ENCODE results near the gene DSN1.
A peak's percentile ranks its signal among the peaks of the same experiment; 100 is the strongest.

DSN1 gene

DNA sequence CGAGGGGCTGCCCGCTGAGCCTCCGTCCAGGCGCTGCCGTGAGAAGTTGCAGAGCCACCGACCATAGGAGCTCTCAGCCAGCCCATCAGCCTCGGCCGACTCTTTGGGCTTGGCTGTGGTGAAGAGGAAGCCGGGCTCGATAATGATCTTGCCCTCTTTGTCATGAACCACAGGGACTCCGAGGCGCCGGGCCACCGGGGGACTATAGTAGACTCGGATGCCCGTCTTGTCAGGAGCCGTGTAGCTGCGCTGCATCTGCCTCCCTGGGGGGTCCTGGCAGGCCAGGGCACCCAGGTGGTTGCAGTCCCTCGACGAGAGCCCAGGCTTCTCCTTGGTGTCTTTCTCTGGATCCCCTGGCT, 20.5 kb upstream of the DSN1 start:
- no peak for ATAC-seq

DNA sequence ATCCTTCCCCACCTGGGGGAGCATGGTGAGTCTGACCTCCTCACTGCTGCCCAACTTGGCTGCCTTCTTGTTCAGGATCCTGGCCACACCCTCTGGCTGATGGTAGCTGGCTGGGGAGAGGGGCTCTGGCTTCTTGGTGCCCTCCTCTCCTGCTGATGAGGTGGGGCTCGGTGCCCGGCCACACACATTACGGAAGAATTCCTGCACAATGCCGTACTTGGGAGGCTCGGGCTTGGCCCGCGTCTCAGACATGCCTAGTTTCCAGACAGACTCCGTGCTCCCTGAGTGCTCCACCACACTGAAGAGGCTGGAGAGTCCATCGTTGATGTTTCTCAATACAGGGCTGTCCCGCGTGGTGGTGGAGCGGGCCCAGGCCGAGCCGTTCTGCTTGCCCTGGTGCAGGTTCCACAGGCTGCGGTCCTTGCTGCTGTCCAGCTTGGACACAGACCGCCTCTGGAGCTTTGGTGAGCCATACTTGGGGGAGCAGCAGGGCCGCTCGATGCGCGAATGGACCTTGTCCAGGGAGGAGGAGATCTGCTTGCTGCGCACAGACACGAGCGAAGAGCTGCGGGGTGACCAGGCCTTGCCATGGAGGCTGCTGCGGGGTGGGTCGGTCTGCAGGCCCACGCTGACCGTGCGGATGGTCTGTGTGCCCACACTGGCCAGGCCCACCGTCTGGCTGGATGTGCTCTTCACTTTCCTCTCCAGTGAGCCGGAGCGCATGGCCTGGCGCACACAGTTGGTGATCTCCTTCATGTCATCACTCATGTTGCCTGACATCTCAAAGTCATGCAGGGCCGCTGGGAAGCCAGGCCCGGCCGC, 19.9 kb upstream of the DSN1 start:
- ATAC-seq = no peak

DNA sequence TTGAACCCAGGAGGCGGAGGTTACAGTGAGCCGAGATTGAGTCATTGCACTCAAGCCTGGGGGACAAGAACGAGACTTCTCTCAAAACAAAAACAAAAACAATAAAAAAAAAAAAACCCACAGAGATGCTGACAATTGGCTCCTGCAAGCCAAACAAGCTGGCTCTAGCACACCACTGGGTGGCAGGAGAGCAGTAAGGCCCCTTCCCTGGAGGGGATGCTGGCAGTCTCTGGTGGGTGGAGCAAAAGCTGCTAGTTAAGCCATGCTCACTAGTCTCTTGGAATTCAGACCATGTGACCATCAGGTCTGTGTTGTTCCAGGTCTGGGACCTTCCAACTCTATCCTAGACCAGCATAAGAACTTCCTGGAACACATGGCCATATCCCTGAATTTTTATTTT, 18.9 kb upstream of the DSN1 start:
- no peak for ATAC-seq

DNA sequence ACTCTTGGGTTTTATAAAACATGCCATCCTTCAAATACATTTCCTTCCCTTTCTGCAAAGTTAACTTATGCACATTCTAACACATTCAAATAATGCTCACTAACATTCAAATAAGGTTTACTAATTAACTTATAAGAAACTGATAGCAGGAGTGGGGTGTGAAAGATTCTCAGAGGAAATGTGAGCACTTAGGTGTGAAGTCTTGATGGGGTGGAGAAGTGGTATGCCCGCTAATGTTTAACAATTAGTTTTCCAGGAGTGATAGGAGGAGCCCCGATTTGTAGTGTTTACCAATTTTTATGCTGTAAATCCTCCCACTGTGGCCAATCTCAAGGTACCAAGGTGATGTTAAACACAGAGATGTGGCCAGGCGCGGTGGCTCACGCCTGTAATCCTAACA, 18.3 kb upstream of the DSN1 start:
- ATAC-seq = no peak

DNA sequence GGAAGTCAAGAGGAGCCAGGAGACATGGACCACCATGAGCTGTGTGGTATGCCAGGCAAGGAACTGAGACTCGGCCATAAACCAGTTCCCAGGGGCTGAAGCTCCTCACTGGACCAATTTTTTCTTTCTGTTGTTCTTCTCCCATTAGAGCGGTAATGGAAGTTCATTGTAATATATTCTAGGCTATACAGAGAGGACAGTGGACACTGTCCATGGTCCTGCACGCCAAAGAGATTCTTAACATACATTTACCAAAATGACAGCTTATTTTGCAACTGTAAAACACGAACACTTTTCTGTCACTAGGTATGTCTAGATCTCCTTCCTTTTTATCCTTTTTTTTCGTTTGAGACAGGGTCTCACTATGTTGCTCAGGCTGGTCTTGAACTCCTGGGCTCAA, 13.1 kb upstream of the DSN1 start:
- ATAC-seq = no peak

DNA sequence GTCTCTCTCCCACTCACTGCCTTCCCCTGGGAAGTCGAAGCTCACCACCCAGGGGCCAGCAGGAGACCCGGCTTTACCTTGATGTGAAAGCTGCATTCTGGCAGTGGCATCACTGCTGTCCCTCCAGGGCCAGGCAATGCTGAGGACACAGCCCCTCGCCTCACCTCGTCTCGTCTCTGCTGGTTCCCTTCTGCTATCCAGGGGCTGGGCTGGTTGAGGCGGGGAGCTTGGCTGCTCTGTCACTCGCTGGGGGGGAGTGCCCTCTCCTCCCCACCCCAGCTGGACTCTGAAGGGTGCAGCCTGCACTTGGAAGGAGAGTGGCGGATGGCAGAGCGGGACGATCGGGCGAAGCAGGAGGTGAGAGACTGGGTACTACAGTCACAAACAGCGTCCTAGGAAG, 12.7 kb upstream of the DSN1 start:
- ATAC-seq = no peak

DNA sequence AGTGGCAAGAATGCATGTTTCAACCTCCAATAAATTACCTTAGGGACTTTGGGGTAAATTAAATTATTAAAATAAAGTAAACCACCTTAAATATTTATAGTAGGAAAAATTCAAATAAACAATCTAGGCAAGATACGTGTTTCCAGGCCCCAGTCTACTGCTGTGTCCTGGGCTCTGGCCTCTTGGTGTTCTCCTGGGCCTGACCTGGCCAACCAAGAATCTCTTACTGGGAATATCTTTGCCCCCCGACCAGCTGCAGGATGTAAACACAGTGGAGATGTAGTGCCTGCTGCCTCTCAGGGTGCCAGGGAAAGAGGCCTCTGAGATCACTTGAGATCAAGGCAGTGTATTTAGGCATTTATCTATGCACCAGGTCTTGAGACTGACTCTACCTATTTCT, 11.7 kb upstream of the DSN1 start:
- no peak for ATAC-seq

DNA sequence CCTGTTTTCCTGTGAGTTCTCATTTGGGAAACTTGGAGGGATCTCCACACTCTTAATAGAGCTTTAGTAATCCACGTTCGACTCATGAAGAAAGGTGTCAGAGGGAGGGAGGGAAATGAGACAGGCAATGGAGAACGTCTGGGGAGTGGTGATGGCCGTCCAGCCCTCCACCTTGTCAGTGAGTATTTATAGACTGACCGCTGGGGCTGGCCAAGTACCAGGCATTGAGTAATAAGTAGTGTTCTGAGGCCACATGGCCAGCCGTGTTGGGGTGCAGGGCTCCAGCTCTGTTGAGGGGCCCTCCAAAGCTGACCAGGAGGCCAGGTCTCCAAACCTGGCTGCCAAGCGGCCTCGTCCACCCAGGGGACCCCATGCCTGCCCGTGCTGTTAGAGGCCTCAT, 11.3 kb upstream of the DSN1 start:
- ATAC-seq = no peak

DNA sequence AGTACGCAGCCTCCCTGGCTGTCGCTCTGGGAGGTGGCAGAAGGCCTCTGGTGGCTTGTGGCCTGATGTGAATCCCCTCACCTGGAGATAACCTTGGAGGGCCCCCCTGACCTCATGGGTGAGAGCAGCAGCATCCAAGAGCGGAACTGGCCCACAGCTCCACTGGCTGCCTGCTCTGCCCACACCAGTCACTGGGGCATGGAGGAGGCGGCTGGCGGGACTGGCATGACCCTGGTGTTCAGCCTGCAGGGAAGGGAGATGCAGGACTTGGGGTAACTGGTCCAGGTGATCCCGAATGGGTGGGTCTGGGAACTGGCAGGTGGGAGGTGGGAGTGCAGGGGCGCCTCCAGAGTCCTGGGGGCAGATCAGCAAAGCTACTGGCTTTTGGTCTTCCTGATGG, 10.6 kb upstream of the DSN1 start:
- no peak for ATAC-seq

DNA sequence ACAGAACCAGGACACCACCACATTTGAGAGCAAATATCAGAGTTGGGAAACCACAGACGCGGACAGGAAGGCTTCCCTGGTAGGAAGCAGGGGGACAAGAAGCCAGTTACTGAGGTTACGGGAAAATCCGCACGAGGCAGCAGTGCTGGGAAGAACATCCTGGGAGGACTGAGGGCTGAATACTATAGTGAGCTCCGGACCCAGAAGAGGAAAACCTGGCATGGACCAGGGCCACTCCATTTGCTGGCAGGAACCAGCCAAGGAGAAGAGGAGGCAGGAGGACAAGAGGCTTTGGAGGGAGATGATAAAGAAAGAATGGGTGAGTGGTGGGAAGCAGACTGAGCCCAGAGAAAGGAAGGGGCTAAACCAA, 6.1 kb upstream of the DSN1 start:
- ATAC-seq = no peak

DNA sequence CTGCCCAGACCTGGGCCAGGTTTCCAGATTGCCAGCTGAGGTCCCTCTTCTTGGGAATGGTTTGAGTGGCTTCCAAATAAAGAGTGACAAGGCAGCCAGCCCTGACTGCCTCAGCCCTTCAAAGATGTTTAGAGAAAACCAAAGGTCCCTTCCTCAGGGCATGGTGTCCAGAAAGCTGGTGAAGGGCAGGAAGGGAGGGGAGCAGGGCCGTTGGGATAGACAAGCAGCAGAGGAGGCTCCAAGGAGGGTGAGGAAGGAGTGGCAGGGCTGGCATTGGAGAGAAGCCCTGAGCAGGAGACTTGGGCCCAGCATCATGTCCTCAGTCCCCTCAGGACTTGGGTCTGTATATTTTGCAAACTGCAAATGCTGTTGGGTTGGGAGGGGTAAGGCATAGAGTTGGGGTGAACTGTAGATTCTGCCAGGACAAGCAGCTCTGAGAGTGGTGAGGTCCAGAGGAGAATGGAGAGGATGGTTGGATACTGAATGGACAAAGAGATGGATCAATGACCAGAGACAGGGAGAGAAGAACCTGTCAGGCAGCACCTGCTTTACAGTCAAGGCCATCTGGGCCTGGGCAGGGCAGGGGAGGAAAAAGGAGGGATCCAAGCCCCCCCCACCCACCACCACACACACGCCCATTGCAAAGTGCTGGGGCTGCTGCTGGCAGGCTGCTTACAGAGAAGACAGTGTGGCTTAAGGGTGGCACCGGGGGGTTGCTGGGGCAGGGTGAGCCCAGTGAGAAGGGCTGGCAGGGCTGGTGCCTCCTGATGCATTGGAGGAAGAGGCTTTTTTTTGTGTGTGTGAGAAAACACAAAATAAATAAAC, 5.5 kb upstream of the DSN1 start:
- no peak for ATAC-seq

DNA sequence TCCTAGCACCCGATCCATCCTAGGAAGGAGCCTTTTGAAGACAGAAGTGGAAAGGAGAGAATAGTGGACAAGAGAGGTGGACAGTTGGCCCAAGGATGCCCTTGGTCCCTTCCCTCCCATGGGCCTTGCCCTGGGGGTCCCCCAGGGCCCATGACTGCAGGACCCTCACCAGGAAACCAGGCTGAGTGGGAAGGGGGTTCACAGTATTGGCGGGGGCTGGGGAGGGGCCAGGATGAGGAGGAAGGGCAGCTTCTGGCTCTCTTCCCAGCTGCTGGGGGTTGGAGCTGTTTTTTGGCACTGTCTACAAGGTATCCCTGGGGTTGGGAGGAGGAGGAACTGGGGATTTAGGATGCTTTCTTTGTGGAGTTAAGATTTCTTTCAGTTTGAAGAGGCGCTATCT, 4.0 kb upstream of the DSN1 start:
- ATAC-seq = no peak

DNA sequence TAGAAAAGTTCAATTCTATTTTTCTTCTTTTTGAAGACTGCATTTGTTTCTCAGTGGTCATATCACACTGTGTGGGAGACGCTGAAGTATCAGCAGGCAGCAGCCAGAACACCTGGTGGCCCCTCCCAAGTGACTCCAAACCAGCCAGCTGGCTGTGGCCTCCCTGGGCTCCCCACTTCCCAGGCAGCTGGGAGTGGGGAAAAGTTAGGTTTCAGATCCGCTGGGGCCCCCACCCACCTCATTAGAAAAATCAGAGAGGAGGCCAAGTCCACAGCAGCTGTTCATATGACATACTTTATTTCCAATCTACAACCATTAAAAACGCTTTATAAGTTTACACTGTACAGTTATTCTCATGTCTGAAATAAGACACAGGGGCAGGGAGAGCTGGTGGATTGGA, 3.6 kb upstream of the DSN1 start:
- no peak for ATAC-seq

DNA sequence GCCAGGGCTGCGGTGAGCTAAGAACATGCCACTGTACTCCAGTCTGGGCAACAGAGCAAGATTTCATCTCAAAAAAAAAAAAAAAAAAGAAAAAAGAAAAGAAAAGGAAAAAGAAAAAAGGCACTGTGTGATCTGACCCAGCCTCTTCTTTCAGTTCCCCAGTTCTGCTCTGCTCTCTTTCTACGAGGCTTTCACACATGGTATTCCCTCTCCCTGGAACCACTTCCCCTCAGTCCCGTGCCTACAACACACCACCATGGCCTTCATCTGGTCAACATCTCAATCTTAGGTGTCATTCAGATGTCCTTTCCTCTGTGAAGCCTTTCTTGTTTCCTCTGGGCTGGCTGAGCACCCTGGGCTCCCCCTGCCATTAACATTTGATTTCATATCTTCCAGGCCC, 2.3 kb upstream of the DSN1 start:
- no peak for ATAC-seq

DNA sequence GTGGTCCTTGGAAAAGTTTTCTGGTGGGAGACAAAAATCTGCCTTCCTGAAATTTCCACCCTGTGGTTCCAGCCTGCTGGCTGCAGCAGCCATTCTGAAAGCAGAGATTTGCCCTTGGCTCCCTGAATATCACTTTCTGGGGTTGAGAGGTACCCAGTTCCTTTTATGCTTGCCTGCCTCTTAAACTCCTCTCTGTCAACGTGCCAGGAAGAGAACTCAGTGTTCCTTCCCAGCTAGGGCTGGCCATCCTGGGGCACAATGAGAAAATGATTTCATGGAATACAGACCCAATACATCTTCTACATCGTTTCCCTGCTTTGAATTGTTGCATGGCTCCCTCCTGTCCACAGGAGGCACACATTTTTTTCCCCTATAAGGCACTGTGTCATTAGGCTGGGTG, 1.6 kb upstream of the DSN1 start:
- no peak for ATAC-seq

DNA sequence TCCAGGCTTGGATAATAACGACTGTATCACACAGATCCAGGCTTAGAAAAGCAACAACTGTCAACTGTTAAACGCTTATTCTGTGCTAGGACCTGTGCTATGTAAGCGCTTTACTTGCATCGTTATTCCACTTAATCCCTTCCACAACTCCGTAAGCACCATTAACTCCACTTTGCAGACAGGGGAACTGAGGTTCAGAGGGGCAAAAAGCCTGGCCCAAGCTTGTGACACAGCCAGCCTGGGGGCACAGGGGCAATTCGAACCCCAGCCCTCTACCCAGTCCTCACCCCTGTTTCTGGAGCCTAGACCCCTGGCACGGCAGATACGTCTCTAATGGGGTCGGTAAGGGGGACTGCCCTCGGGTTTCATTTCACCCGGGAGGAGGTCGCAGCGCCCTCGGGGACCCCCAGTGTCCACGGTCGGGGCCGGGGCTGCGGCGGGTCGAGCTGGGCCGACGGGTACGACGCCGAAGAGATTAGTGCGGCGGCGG, 411 bp downstream of the DSN1 start:
- ATAC-seq = no peak

DNA sequence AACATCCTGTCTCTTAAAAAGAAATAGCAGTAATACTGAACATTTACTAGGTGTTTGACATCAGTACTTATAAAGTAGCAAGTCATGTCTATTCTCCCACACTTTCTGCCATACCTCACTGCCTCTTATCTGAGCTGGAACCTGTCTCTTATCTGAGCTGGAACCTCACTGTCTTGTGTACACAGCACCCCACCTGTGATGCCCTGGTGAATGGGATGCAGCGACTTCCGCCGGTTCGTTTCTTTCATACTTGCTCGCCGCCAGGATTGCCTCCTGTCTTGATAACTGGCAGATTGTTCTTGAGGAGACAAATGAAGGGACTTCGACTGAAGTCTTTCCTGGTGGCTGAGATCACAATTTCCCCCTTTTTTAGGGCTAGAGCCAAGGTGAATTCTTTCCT, 2.9 kb downstream of the DSN1 start:
- no peak for ATAC-seq

DNA sequence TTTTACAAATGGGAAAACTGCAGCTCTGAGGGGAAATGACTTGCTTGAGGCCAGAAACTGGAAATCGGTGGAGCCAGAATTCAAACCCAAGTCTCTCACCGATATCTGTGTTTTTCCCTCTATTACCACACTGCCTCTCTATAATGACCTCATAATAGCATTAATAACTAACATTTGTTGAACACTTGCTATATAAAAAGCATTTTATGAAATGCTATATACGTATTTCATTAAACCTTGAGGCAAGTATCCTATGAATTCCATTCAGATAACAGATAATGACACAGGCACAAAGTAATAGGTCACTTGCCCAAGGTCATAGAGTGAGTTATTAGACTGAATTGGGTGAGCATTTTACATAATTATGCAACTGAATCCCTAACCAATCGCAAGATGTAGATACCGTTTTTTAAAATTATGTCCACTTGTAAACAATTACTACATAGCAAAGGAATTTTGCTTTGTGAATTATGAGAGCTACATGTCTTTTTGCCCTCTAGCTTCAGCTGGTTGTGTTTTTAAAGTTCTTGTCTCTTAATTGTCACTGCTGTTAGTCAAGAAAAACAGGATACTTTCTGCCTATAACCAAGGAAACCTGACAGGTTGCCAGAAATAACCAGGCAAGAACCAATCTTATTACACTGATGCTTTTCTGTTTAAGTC, 4.7 kb downstream of the DSN1 start:
- ATAC-seq = no peak

DNA sequence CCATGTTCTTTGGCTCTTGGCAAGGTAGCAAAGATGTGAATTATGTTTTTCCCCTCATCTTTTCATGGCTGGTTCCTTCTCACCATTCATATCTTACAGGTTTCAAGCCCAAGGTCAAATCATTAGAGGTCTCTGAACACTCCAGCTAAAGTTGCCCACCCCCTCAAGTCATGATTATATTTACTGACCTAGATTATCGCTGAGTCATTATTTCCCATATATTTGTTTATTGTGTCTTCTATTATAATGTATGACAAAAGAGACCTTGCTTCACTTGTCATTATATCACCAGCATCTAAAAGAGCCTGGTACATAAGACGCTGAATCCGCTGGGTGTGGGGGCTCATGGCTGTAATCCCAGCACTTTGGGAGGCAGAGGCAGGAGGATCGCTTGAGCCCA, 12.4 kb downstream of the DSN1 start:
- ATAC-seq = no peak

DNA sequence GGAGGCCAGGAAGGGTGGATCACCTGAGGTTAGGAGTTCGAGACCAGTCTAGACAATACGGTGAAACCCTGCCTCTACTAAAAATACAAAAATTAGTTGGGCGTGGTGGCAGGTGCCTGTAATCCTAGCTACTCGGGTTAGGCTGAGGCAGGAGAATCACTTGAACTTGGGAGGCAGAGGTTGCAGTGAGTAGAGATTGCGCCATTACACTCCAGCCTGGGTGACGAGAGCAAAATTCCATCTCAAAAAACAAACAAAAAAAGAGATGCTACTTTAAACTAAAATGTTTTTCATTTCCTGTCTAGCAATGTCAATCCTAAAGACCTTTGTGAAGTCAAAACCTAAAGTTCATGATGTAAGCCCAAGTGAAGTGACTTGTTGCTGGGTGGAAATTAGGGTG, 12.9 kb downstream of the DSN1 start:
- no peak for ATAC-seq

DNA sequence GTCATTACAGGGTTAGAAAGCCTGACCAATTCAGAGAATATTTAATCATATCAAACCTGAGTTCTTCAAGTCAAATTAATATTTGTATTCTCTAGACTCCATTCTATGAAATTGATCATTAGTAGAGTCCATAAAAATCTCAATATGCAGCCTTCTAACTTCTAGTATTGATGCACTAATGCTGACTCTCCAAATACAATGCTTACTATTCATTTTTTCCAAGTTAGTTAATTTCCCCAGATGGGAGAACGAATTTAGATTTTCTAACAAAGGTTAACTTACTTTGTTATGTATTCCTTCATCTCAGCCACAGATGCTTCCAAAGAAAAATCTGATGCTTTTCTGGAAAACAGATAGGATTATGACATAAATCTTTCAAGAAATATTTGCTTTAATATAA, 15.3 kb downstream of the DSN1 start:
- ATAC-seq = no peak

DNA sequence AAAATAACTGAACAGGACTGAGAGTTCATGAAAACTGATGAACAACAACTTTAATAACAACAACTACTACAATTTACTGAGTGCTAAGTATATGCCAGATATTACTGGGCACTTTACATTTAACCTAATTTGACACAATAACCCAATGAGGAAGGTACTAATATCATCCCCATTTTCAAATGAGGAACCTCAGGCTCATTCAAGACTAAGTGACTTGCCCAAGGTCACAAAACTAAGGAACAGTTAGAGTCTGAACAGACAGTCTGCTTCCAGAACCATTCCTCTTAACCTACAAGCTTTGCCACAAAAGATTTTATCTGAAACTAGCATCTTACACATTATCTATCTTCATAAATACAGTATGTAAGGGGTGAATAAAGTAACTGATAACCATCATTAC, 17.1 kb downstream of the DSN1 start:
- ATAC-seq = no peak

DNA sequence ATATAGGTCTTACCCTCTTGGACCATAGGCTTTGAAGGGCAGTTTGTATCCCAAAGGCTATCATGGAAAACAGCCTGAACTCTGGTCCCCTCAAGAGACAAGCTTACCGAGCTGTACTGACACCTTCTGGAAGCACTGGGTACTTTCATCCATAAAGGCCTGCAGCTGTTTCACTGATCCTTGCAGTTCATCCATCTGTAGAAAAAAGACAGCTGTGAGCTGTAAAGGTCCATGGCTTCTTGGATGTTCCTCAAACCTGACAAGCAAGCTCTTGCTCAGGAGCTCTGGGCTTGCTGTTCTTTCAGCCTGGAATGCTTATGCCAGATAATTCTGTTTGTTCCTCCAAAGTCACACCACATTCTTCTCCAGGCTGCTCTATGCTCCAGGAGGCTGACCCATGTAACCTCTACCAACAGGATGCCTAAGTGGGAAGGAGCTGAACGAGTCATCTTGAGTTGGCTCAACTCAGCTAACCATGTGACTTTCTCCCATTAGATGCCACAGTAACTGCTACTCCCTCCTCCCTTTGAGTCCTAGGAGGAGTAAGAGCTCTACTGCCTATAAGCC, 18.8 kb downstream of the DSN1 start:
- peak in 1 of 2 donors; percentile 74 for ATAC-seq

DNA sequence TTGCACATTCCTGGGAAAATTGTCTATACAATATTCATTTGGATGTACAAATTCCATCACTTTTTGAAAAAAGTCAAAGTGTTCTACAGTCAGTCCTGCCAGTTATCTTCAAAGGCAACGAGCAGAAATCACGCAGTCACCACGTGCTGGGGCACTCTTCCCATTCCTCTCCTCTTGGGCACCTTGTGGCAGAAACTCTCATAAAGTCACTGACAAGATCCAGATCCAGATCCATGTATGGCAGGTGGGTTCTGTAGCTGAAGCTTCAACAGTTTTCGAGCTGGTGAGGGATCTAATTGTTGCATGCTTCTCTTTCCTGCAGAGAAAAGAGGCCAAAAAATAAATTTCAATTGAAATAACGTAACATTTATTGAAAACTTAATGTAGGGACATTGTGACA, 21.0 kb downstream of the DSN1 start:
- no peak for ATAC-seq

All from activated CD4-positive, CD25-positive, alpha-beta regulatory T cell treated with anti-CD3 and anti-CD28 coated beads, Interleukin-2, amount 50 U/mL, for 24 hours (primary cell).